Parathyroid adenoma (tissue), 2 donors: ENCODE data around the gene CCNB2.

Experiments used
- H2AFZ ChIP-seq: fragments of 300-600 bp; sonication (generic); one replicate; pipeline ENCODE4 v1.7.0; 2017; ENCODE audit warnings: antibody characterized with exemption, mild to moderate bottlenecking
- H3K27ac ChIP-seq: fragments of 300-600 bp; sonication (generic); one replicate; pipeline ENCODE4 v1.7.0; 2017
- H3K27me3 ChIP-seq: fragments of 300-600 bp; sonication (generic); one replicate; pipeline ENCODE4 v1.7.0; 2017; ENCODE audit warnings: low read length; ENCODE audit not compliant: control insufficient read depth, insufficient read depth
- H3K36me3 ChIP-seq: fragments of 300-600 bp; sonication (generic); one replicate; pipeline ENCODE4 v1.7.0; 2017; ENCODE audit warnings: low read length; ENCODE audit not compliant: control insufficient read depth, insufficient read depth
- H3K4me1 ChIP-seq: fragments of 300-600 bp; sonication (generic); one replicate; pipeline ENCODE4 v1.7.0; 2017; ENCODE audit warnings: control low read depth
- H3K4me2 ChIP-seq: fragments of 300-600 bp; sonication (generic); one replicate; pipeline ENCODE4 v1.7.0; 2017; ENCODE audit warnings: low read length
- H3K4me3 ChIP-seq: fragments of 300-600 bp; sonication (generic); one replicate; pipeline ENCODE4 v1.7.0; 2017; ENCODE audit warnings: low read depth, low read length
- H3K79me2 ChIP-seq: fragments of 300-600 bp; sonication (generic); one replicate; pipeline ENCODE4 v1.7.0; 2017; ENCODE audit warnings: control low read depth
- H3K9ac ChIP-seq: fragments of 300-600 bp; sonication (generic); one replicate; pipeline ENCODE4 v1.7.0; 2017; ENCODE audit warnings: mild to moderate bottlenecking
- H3K9me3 ChIP-seq: fragments of 300-600 bp; sonication (generic); one replicate; pipeline ENCODE4 v1.7.0; 2017; ENCODE audit warnings: low read length; ENCODE audit not compliant: control insufficient read depth
- TF ChIP-seq, protein P1 (sequence below): fragments of 300-600 bp; sonication (generic); IDR thresholded peaks from one replicate; pipeline ENCODE4 v1.7.0; 2017; ENCODE audit warnings: antibody characterized with exemption, mild to moderate bottlenecking
- donor health status: primary hyperparathyroidism.

The CCNB2 gene

DNA sequence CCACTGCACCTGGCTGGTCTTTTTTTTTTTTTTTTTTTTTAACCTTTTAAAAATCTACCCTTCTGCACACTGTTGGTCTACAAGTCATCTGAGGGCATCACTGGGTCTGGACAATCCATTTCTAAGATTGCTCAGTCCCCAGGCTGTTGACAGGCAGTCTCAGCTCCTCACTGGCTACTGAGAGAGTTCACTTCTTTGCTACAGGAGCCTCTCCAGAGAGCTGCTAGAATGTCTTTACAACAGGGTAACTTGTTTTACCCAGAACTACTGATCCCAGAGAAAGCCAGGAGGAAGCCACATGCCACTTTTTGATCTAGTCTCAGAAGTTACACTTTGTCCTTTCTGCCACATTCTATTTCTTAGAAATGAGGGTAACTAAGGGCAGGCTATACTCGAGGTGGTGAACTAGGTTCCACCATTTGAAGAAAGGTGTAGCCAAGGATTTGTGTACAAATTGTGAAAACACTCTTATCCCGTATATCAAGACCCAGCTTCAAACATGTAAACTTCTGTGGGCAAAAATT, 5.7 kb upstream of the CCNB2 start:
- H3K27me3 ChIP-seq = no peaks in the 10 kb centered on the region
- no peak overlapping the region for H3K4me3 ChIP-seq
- no peak overlapping the region for H3K27ac ChIP-seq
- H3K79me2 ChIP-seq = no peaks in the 10 kb centered on the region
- TF ChIP-seq, protein P1, sequence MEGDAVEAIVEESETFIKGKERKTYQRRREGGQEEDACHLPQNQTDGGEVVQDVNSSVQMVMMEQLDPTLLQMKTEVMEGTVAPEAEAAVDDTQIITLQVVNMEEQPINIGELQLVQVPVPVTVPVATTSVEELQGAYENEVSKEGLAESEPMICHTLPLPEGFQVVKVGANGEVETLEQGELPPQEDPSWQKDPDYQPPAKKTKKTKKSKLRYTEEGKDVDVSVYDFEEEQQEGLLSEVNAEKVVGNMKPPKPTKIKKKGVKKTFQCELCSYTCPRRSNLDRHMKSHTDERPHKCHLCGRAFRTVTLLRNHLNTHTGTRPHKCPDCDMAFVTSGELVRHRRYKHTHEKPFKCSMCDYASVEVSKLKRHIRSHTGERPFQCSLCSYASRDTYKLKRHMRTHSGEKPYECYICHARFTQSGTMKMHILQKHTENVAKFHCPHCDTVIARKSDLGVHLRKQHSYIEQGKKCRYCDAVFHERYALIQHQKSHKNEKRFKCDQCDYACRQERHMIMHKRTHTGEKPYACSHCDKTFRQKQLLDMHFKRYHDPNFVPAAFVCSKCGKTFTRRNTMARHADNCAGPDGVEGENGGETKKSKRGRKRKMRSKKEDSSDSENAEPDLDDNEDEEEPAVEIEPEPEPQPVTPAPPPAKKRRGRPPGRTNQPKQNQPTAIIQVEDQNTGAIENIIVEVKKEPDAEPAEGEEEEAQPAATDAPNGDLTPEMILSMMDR = no peak
- no peaks in the 10 kb centered on the region for H3K36me3 ChIP-seq
- H3K9me3 ChIP-seq = no peaks in the 10 kb centered on the region
- no peak overlapping the region for H2AFZ ChIP-seq
- no peak overlapping the region for H3K4me2 ChIP-seq
- H3K4me1 ChIP-seq = no peaks in the 10 kb centered on the region
- H3K9ac ChIP-seq = no peak overlapping the region

DNA sequence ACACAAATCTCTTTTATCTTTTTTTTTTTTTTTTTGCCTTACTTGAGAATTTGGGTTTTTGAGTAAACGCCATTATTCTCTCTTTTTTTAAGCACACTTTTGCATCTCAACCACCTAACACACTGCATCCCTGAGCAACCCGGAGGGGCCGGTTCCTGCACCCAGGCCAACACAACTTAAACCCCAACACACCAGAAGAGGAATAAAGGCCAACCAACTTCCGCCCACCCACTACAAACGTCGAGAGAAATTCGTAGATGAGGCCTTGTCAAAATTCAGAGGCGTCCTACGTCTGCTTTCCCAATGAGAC, 389 bp upstream of the CCNB2 start:
- TF ChIP-seq, protein P1 = no peak
- H3K9ac ChIP-seq = no peak overlapping the region
- H3K79me2 ChIP-seq = no peaks in the 10 kb centered on the region
- peak overlapping the region; percentile 77 for H2AFZ ChIP-seq
- no peaks in the 10 kb centered on the region for H3K9me3 ChIP-seq
- peak overlapping the region; percentile 68 for H3K4me3 ChIP-seq
- H3K36me3 ChIP-seq = no peaks in the 10 kb centered on the region
- no peaks in the 10 kb centered on the region for H3K4me1 ChIP-seq
- H3K27ac ChIP-seq = no peak overlapping the region
- peak overlapping the region; percentile 90 for H3K4me2 ChIP-seq
- H3K27me3 ChIP-seq = no peaks in the 10 kb centered on the region

GRCh38 chr15:59105854-59106253, 908 bp downstream of the CCNB2 start:
- Histone ChIP-seq H3K9ac (no peak overlapping the region), H3K4me2 (no peak overlapping the region), H3K4me1 (no peaks in the 10 kb centered on the region), H3K27me3 (no peaks in the 10 kb centered on the region), H2AFZ (no peak overlapping the region), H3K79me2 (no peaks in the 10 kb centered on the region), H3K36me3 (no peaks in the 10 kb centered on the region), H3K4me3 (no peak overlapping the region), H3K27ac (no peak overlapping the region), H3K9me3 (no peaks in the 10 kb centered on the region)
- TF ChIP-seq, protein P1 = no peak

DNA sequence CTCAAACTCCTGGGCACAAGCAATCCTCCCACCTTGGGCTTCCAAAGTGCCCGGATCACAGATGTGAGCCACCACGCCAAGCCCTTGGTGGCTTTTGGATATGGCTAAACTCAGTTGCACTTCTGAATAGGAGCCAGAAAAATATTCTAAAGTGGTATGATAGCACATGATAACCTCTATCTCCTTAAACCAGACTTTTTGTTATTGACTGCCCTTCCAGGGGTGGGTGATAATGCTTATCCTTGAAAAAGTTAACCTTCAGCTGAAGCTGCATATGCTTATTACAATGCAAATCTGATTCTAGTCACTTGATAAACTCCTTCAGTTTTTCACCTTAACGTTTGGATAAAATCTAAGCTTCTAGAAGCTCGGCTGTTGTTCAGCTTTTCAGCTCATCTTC, 6.3 kb downstream of the CCNB2 start:
- no peaks in the 10 kb centered on the region for H3K79me2 ChIP-seq
- no peak overlapping the region for H3K27ac ChIP-seq
- H3K4me3 ChIP-seq = no peak overlapping the region
- no peaks in the 10 kb centered on the region for H3K9me3 ChIP-seq
- H2AFZ ChIP-seq = no peak overlapping the region
- no peaks in the 10 kb centered on the region for H3K4me1 ChIP-seq
- H3K27me3 ChIP-seq = no peaks in the 10 kb centered on the region
- no peak overlapping the region for H3K9ac ChIP-seq
- TF ChIP-seq, protein P1 = no peak
- H3K36me3 ChIP-seq = no peaks in the 10 kb centered on the region
- no peak overlapping the region for H3K4me2 ChIP-seq

- Histone ChIP-seq H2AFZ (no peak overlapping the region), H3K4me3 (no peak overlapping the region), H3K27me3 (no peaks in the 10 kb centered on the region), H3K27ac (no peak overlapping the region), H3K79me2 (no peaks in the 10 kb centered on the region), H3K9ac (no peak overlapping the region), H3K4me2 (no peak overlapping the region), H3K4me1 (no peaks in the 10 kb centered on the region), H3K9me3 (no peaks in the 10 kb centered on the region), H3K36me3 (no peaks in the 10 kb centered on the region)
- TF ChIP-seq, protein P1 = no peak
Observed at GRCh38 chr15:59115047-59115446, 10.1 kb downstream of the CCNB2 start.
